HepG2 (cell line): ENCODE results near the gene ACTR1A. TPM values are rescaled to one million over a fixed set of nuclear protein-coding genes. Genes with fewer than 3 reads are reported as not detected.

Source experiments
- DZIP1 ChIP-seq: sonication (generic); formaldehyde crosslinking; IDR thresholded peaks from 2 replicates; pipeline ENCODE4 v1.5.0; 2020; ENCODE audit warnings: mild to moderate bottlenecking, missing genetic modification reagents
- HOXA9 ChIP-seq: sonication (generic); formaldehyde crosslinking; IDR thresholded peaks from 2 replicates; pipeline ENCODE4 v1.8.1; 2022; ENCODE audit warnings: missing genetic modification reagents, mild to moderate bottlenecking, moderate library complexity, borderline replicate concordance
- KDM4B ChIP-seq: sonication (generic); formaldehyde crosslinking; IDR thresholded peaks from 2 replicates; pipeline ENCODE4 v1.4.0; 2020; ENCODE audit warnings: missing genetic modification reagents
- ZBTB2 ChIP-seq: sonication (generic); formaldehyde crosslinking; IDR thresholded peaks from 2 replicates; pipeline ENCODE4 v1.8.0; 2022; ENCODE audit warnings: low read depth, missing genetic modification reagents
- polyA plus RNA-seq, 8 experiments: library from polyadenylated mRNA; depleted of rRNA in 3 of 8; stranded (reverse) in 7 of 8; unstranded in 1 of 8; fragments of >200 nt; fragmentation: Illumina TruSeq in 4 of 8; extraction: Trizol in 4 of 8; gene quantifications; 2 replicates each; pipeline versions ENCODE4 v1.2.1 to v1.2.3, GENCODE V29; 2011 to 2016; ENCODE audit warnings: low read depth in 4 of 8, missing spikeins in 1 of 8, mixed read lengths in 1 of 8; ENCODE audit not compliant: insufficient read depth in 1 of 8
- total RNA-seq, 5 experiments: library from RNA; depleted of rRNA; stranded (reverse); fragments of >200 nt; fragmentation: Illumina TruSeq; extraction: Trizol; gene quantifications; 2 replicates each; pipeline ENCODE4 v1.2.3, GENCODE V29; 2016; ENCODE audit warnings: low read depth in 1 of 5
- TF ChIP-seq, protein P1 (sequence below): IDR thresholded peaks from 2 replicates; pipeline ENCODE4 v1.6.1; 2018; ENCODE audit warnings: missing genetic modification reagents
- TF ChIP-seq, protein P2 (sequence below): sonication (generic); formaldehyde crosslinking; IDR thresholded peaks from 2 replicates; pipeline ENCODE4 v1.5.0; 2020; ENCODE audit warnings: mild to moderate bottlenecking, missing genetic modification reagents, borderline replicate concordance

ACTR1A gene
- total and polyA plus RNA-seq, 2 of the 13 experiments (the other 11 are each of a cell fraction or from before 2014, with no cell fraction given): 59.6 to 62.8 TPM

DNA sequence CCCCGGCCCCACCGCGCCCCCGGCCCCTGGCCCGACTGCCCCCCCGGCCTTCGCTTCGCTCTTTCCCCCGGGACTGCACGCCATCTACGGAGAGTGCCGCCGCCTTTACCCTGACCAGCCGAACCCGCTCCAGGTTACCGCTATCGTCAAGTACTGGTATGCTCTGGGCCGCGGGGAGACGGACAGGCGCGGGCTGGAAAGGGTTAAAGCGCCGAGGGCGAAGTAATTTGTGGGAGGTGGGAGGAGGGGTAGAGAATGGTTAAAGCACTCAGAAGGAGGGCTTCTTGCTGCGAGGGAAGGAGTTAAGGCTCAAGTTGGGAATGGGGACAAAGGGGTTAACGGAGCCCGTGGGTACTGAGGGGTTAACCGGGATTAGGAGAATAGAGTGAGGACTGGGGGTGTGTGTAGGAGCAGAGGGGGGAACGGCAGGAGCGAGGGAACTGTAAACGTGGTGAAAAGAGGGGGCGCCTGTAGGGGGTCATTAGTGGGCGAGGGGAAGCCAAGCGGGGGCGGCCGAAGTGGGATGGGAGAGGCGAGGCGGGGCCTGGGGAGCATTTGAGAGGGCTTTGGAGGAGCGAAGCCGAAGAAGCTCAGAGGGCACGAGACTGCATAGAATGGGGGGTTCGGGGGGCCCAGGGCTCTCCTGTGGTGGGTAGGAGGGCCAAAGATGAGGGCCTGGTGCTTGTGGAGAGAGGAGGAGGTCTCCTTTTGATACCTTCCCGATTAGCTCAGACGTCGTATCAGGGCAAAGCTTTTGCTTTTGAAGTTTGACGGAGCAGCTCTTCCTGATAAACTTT is 1.9 kb upstream of the ACTR1A start (continued):
- TF ChIP-seq, protein P1, sequence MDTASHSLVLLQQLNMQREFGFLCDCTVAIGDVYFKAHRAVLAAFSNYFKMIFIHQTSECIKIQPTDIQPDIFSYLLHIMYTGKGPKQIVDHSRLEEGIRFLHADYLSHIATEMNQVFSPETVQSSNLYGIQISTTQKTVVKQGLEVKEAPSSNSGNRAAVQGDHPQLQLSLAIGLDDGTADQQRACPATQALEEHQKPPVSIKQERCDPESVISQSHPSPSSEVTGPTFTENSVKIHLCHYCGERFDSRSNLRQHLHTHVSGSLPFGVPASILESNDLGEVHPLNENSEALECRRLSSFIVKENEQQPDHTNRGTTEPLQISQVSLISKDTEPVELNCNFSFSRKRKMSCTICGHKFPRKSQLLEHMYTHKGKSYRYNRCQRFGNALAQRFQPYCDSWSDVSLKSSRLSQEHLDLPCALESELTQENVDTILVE: no peak
- TF ChIP-seq KDM4B (CRISPR knock-in tag): no peak
- TF ChIP-seq HOXA9 (CRISPR knock-in tag): 0 out of 2 replicates have a peak, but pooled peaks have one; percentile 39
- no peak for TF ChIP-seq DZIP1 (CRISPR knock-in tag)
- TF ChIP-seq, protein P2, sequence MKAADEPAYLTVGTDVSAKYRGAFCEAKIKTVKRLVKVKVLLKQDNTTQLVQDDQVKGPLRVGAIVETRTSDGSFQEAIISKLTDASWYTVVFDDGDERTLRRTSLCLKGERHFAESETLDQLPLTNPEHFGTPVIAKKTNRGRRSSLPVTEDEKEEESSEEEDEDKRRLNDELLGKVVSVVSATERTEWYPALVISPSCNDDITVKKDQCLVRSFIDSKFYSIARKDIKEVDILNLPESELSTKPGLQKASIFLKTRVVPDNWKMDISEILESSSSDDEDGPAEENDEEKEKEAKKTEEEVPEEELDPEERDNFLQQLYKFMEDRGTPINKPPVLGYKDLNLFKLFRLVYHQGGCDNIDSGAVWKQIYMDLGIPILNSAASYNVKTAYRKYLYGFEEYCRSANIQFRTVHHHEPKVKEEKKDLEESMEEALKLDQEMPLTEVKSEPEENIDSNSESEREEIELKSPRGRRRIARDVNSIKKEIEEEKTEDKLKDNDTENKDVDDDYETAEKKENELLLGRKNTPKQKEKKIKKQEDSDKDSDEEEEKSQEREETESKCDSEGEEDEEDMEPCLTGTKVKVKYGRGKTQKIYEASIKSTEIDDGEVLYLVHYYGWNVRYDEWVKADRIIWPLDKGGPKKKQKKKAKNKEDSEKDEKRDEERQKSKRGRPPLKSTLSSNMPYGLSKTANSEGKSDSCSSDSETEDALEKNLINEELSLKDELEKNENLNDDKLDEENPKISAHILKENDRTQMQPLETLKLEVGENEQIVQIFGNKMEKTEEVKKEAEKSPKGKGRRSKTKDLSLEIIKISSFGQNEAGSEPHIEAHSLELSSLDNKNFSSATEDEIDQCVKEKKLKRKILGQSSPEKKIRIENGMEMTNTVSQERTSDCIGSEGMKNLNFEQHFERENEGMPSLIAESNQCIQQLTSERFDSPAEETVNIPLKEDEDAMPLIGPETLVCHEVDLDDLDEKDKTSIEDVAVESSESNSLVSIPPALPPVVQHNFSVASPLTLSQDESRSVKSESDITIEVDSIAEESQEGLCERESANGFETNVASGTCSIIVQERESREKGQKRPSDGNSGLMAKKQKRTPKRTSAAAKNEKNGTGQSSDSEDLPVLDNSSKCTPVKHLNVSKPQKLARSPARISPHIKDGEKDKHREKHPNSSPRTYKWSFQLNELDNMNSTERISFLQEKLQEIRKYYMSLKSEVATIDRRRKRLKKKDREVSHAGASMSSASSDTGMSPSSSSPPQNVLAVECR: peak; percentile 54
- 0 out of 2 replicates have a peak, but pooled peaks have one; percentile 23 for TF ChIP-seq ZBTB2 (CRISPR knock-in tag)
